NCI-H460 (cell line): ENCODE measurements around the gene KLRD1. TPM values are rescaled to one million over a fixed set of nuclear protein-coding genes. Genes with fewer than 3 reads are reported as not detected.
"Not testable (repeated sequence)": the region's sequence is repeated elsewhere in the genome, so short reads cannot be mapped to it uniquely, and the experiment has no call there.

ENCODE experiments used
- DNase-seq: peaks from one replicate; pipeline ENCODE4 v3.0.0-alpha.2; 2016; ENCODE audit warnings: low read depth; ENCODE audit errors: extremely low read depth
- polyA plus RNA-seq: library from polyadenylated mRNA; depleted of rRNA; stranded (reverse); fragments of >200 nt; gene quantifications from 2 replicates; pipeline ENCODE4 v1.2.3, GENCODE V29; 2014; cell fraction: nucleus; rRNA removed
- total RNA-seq: library from RNA; depleted of rRNA; stranded (reverse); fragments of >200 nt; shearing (Covaris generic); gene quantifications from 2 replicates; pipeline ENCODE4 v1.2.3, GENCODE V29; 2014; rRNA removed

The KLRD1 gene
- total RNA-seq = not detected in 2 replicates
- polyA plus RNA-seq = not detected in 2 replicates

- no peak for DNase-seq
These were observed at the start of gene KLRD1 for GRCh38 chr12:10307630-10308029. Gene KLRD1, plus strand, starts transcription at chr12:10307870. Its CDS starts 208 bp downstream, at chr12:10308078.

- no peak for DNase-seq
These were observed 46.7 kb upstream of the KLRD1 start for GRCh38 chr12:10260927-10261326.

GRCh38 chr12:10268037-10268436, 39.6 kb upstream of the KLRD1 start:
- no peak for DNase-seq

- DNase-seq = no peak
These were observed 35.2 kb upstream of the KLRD1 start for GRCh38 chr12:10272467-10272866.

- DNase-seq = no peak
These were observed 30.9 kb upstream of the KLRD1 start for GRCh38 chr12:10276774-10277173.

GRCh38 chr12:10278104-10278503, 29.6 kb upstream of the KLRD1 start:
- DNase-seq = no peak

GRCh38 chr12:10279937-10280336, 27.7 kb upstream of the KLRD1 start:
- DNase-seq = no peak

- no peak for DNase-seq
These were observed 24.6 kb upstream of the KLRD1 start for GRCh38 chr12:10283027-10283426.

GRCh38 chr12:10285919-10286318, 21.8 kb upstream of the KLRD1 start:
- DNase-seq = no peak

GRCh38 chr12:10289005-10289754, 18.5 kb upstream of the KLRD1 start:
- DNase-seq = no peak

- no peak for DNase-seq
These were observed 16.6 kb upstream of the KLRD1 start for GRCh38 chr12:10291030-10291429.

- DNase-seq = no peak
These were observed 14.5 kb upstream of the KLRD1 start for GRCh38 chr12:10293151-10293550.

GRCh38 chr12:10293570-10294227, 14.0 kb upstream of the KLRD1 start:
- DNase-seq = no peak

GRCh38 chr12:10301103-10301502, 6.6 kb upstream of the KLRD1 start:
- no peak for DNase-seq

GRCh38 chr12:10304161-10304574, 3.5 kb upstream of the KLRD1 start:
- no peak for DNase-seq

- DNase-seq = no peak
These were observed 2.3 kb upstream of the KLRD1 start for GRCh38 chr12:10305411-10305810.

GRCh38 chr12:10310926-10311720, 3.5 kb downstream of the KLRD1 start:
- no peak for DNase-seq

- no peak for DNase-seq
These were observed 11.7 kb downstream of the KLRD1 start for GRCh38 chr12:10319388-10319787.

GRCh38 chr12:10320643-10321042, 13.0 kb downstream of the KLRD1 start:
- DNase-seq = no peak

GRCh38 chr12:10328691-10329090, 21.0 kb downstream of the KLRD1 start:
- DNase-seq = not testable (repeated sequence)

- peak; percentile 60 for DNase-seq
These were observed 24.1 kb downstream of the KLRD1 start for GRCh38 chr12:10331642-10332239.
